ENCODE results near the gene AQP6.

DNA sequence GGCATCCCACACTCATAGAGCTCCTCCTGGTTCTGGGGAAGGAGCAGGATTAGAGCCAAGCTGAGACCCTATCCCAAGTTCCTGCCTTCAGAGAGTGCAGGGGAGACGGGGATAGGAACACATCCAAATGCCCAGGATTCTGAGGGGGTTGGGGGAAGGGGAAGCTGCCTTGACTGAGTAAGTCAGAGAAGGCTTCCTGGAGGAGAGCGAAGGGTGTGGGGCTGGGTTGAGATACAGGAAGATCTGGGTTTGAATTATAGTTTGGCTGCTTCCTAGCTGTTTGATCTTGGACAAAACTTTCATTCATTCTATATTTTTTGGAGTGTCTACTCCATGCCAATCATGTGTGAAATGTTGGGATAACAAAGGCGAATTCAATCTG lies 30.2 kb upstream of the AQP6 start:
- no peak for TF ChIP-seq POLR2A (IDR thresholded peaks at IDR 0.05)
- TF ChIP-seq, protein P1, sequence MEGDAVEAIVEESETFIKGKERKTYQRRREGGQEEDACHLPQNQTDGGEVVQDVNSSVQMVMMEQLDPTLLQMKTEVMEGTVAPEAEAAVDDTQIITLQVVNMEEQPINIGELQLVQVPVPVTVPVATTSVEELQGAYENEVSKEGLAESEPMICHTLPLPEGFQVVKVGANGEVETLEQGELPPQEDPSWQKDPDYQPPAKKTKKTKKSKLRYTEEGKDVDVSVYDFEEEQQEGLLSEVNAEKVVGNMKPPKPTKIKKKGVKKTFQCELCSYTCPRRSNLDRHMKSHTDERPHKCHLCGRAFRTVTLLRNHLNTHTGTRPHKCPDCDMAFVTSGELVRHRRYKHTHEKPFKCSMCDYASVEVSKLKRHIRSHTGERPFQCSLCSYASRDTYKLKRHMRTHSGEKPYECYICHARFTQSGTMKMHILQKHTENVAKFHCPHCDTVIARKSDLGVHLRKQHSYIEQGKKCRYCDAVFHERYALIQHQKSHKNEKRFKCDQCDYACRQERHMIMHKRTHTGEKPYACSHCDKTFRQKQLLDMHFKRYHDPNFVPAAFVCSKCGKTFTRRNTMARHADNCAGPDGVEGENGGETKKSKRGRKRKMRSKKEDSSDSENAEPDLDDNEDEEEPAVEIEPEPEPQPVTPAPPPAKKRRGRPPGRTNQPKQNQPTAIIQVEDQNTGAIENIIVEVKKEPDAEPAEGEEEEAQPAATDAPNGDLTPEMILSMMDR (IDR thresholded peaks at IDR 0.05) = no peak
- TF ChIP-seq POLR2AphosphoS5 (IDR thresholded peaks at IDR 0.05) = no peak
